Mucosa of rectum (tissue), 2 donors: ENCODE measurements around the gene TCTN3.
"Not testable (repeated sequence)": the region's sequence is repeated elsewhere in the genome, so short reads cannot be mapped to it uniquely, and the experiment has no call there.

Experiments
- H3K27ac ChIP-seq, 2 donors: one replicate each; pipeline ENCODE4 v1.7.0; 2013; ENCODE audit warnings: inconsistent platforms in 2 of 2, low read depth in 2 of 2, low read length in 2 of 2
- H3K27me3 ChIP-seq, 2 donors: one replicate each; pipeline ENCODE4 v1.7.0; 2013; ENCODE audit warnings: low read length in 2 of 2; ENCODE audit not compliant: control insufficient read depth in 2 of 2, insufficient read depth in 2 of 2
- H3K36me3 ChIP-seq, 2 donors: one replicate each; pipeline ENCODE4 v1.7.0; 2013; ENCODE audit warnings: low read length in 2 of 2; ENCODE audit not compliant: control insufficient read depth in 2 of 2, insufficient read depth in 2 of 2
- H3K4me1 ChIP-seq, 2 donors: one replicate each; pipeline ENCODE4 v1.7.0; 2013; ENCODE audit warnings: low read length in 2 of 2, mild to moderate bottlenecking in 1 of 2; ENCODE audit not compliant: control insufficient read depth in 2 of 2, insufficient read depth in 2 of 2
- H3K4me3 ChIP-seq, 2 donors: one replicate each; pipeline ENCODE4 v1.7.0; 2013; ENCODE audit warnings: low read length in 2 of 2
- H3K9ac ChIP-seq, 2 donors: one replicate each; pipeline ENCODE4 v1.7.0; 2013; ENCODE audit warnings: low read length in 2 of 2, low read depth in 1 of 2, mild to moderate bottlenecking in 1 of 2
- H3K9me3 ChIP-seq, 2 donors: one replicate each; pipeline ENCODE4 v1.7.0; 2013; ENCODE audit warnings: low read length in 2 of 2; ENCODE audit not compliant: control insufficient read depth in 2 of 2
- donor health status: healthy.
- donor health status: Normal muscosa, but diverticular disease.

The TCTN3 gene

GRCh38 chr10:95693668-95694534 is at the start of gene TCTN3:
Gene TCTN3, minus strand, starts transcription at chr10:95693927. Its CDS starts 28 bp downstream, at chr10:95693899.
- Histone ChIP-seq H3K9me3 (no peaks in the 10 kb centered on the region), H3K27ac (peak within 1 kb of the TSS; percentile 69 to 79), H3K9ac (peak within 1 kb of the TSS; percentile 92), H3K27me3 (no peaks in the 10 kb centered on the region), H3K4me1 (peaks cover 7 to 11% of the 10 kb centered on the region in 2 donors), H3K36me3 (peaks cover 4 to 23% of the 10 kb centered on the region in 2 donors), H3K4me3 (peak within 1 kb of the TSS; percentile 84 to 97)

GRCh38 chr10:95742962-95743535 is 49.3 kb upstream of the TCTN3 start:
- peak overlapping the region in 1 of 2 donors; percentile 13 for H3K27ac ChIP-seq
- no peak overlapping the region for H3K9ac ChIP-seq
- H3K27me3 ChIP-seq: no peaks in the 10 kb centered on the region

GRCh38 chr10:95742485-95742884 is 48.8 kb upstream of the TCTN3 start:
- H3K27ac ChIP-seq: peak overlapping the region in 1 of 2 donors; percentile 58

More at GRCh38 chr10:95742962-95743535, 49.3 kb upstream of the TCTN3 start:
- Histone ChIP-seq H3K36me3 (no peaks in the 10 kb centered on the region), H3K4me3 (no peak overlapping the region), H3K9me3 (no peaks in the 10 kb centered on the region), H3K4me1 (peaks cover 5 to 6% of the 10 kb centered on the region in 2 donors)

GRCh38 chr10:95741807-95742467 is 48.2 kb upstream of the TCTN3 start:
- Histone ChIP-seq H3K9ac (no peak overlapping the region), H3K36me3 (no peaks in the 10 kb centered on the region), H3K9me3 (no peaks in the 10 kb centered on the region), H3K4me1 (peaks cover 5 to 6% of the 10 kb centered on the region in 2 donors), H3K27me3 (no peaks in the 10 kb centered on the region), H3K4me3 (peak overlapping the region; percentile 19 to 22), H3K27ac (peak overlapping the region; percentile 58 to 60)

More at GRCh38 chr10:95742485-95742884, 48.8 kb upstream of the TCTN3 start:
- no peaks in the 10 kb centered on the region for H3K27me3 ChIP-seq
- H3K9ac ChIP-seq: no peak overlapping the region
- no peaks in the 10 kb centered on the region for H3K36me3 ChIP-seq
- H3K4me3 ChIP-seq: no peak overlapping the region
- H3K9me3 ChIP-seq: no peaks in the 10 kb centered on the region
- peaks cover 5 to 6% of the 10 kb centered on the region in 2 donors for H3K4me1 ChIP-seq

GRCh38 chr10:95739056-95739455 is 45.3 kb upstream of the TCTN3 start:
- Histone ChIP-seq H3K4me1 (peaks cover 5 to 6% of the 10 kb centered on the region in 2 donors), H3K4me3 (no peak overlapping the region), H3K27ac (no peak overlapping the region), H3K9me3 (no peaks in the 10 kb centered on the region), H3K36me3 (no peaks in the 10 kb centered on the region), H3K9ac (no peak overlapping the region), H3K27me3 (no peaks in the 10 kb centered on the region)

GRCh38 chr10:95732907-95733306 is 39.2 kb upstream of the TCTN3 start:
- H3K36me3 ChIP-seq, H3K27ac ChIP-seq, H3K27me3 ChIP-seq, H3K4me1 ChIP-seq, H3K4me3 ChIP-seq, H3K9me3 ChIP-seq, H3K9ac ChIP-seq: not testable (repeated sequence)

DNA sequence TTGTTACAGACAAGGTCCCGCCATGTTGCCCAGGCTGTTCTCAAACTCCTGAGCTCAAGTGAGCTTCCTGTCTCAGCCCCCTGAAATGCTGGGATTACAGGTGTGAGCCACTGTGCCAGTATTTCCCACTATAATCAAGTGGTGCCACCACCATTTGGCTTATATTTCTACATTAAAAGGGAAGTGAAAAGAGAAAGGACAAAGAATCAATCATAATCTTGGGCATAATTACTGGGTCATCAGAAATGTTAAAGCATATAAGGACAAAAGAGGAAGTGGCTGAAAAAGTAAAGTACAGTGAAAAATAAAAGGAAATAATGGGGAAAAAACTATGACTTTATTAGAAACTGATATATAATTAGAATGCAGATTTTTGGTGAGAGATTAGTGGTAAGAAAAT is 36.5 kb upstream of the TCTN3 start:
- Histone ChIP-seq H3K36me3 (no peaks in the 10 kb centered on the region), H3K4me1 (no peaks in the 10 kb centered on the region), H3K9ac (no peak overlapping the region), H3K27me3 (no peaks in the 10 kb centered on the region), H3K4me3 (no peak overlapping the region), H3K9me3 (peaks cover 0 to 2% of the 10 kb centered on the region in 2 donors), H3K27ac (no peak overlapping the region)

GRCh38 chr10:95729323-95730055 is 35.8 kb upstream of the TCTN3 start:
- H3K27me3 ChIP-seq: no peaks in the 10 kb centered on the region
- H3K27ac ChIP-seq: no peak overlapping the region
- no peaks in the 10 kb centered on the region for H3K36me3 ChIP-seq
- H3K4me1 ChIP-seq: no peaks in the 10 kb centered on the region
- no peak overlapping the region for H3K9ac ChIP-seq
- H3K9me3 ChIP-seq: peaks cover 0 to 2% of the 10 kb centered on the region in 2 donors
- no peak overlapping the region for H3K4me3 ChIP-seq

DNA sequence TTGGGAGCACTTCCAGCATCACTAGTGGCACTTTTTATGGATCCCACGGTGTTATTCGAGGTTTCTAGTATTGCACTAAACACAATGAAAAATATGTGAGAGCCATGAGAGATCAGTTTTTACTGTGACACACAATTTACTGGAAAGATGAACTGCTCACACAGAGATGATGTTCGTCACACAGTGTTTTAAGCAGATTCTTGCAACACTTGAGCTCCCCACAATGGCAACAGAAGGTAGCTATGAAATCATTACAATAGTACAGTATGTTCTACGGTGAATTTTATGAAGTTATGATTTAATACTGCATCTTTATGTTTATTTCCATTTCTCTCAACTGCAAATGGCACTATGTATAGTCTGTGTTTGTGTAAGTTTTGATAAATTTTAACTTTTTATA is 34.8 kb upstream of the TCTN3 start:
- no peak overlapping the region for H3K27ac ChIP-seq
- no peaks in the 10 kb centered on the region for H3K4me1 ChIP-seq
- H3K9ac ChIP-seq: no peak overlapping the region
- H3K36me3 ChIP-seq: no peaks in the 10 kb centered on the region
- H3K9me3 ChIP-seq: peaks cover 0 to 2% of the 10 kb centered on the region in 2 donors
- no peak overlapping the region for H3K4me3 ChIP-seq
- no peaks in the 10 kb centered on the region for H3K27me3 ChIP-seq
